H1 (cell line): ENCODE results near the gene DNM2. TPM values are rescaled to one million over a fixed set of nuclear protein-coding genes. Genes with fewer than 3 reads are reported as not detected.

ENCODE experiments used
- CTCF ChIA-PET: fragments of 300-600 bp; sonication (Branson Sonifier 250); formaldehyde crosslinking; loops from one replicate; lab custom pipeline; 2021; ENCODE audit not compliant: partially characterized antibody; lab: Charles Lee
- POLR2A ChIA-PET: fragments of 300-600 bp; sonication (Branson Sonifier 250); formaldehyde crosslinking; loops from one replicate; lab custom pipeline; 2021; ENCODE audit warnings: inconsistent platforms; ENCODE audit not compliant: partially characterized antibody; lab: Charles Lee
- DNase-seq, 2 experiments: peaks; one replicate each; pipeline versions ENCODE4 v3.0.0 to v3.0.0-alpha.2; 2010 to 2022; ENCODE audit warnings: low spot score in 2 of 2, low read depth in 1 of 2, mixed read lengths in 1 of 2
- FAIRE-seq: peaks from 2 replicates; lab custom pipeline; 2011; peaks lifted over from hg19 to GRCh38; lab: Jason Lieb, UNC
- H2AFZ ChIP-seq: 2 replicates; pipeline ENCODE4 v1.8.1; 2012; ENCODE audit warnings: low read length, inconsistent platforms
- H2AK5ac ChIP-seq: 2 replicates; pipeline ENCODE4 v1.6.1; 2013; ENCODE audit warnings: low read depth, low read length
- H2BK120ac ChIP-seq: replicated peaks from 2 replicates; pipeline ENCODE3; 2013; ENCODE audit warnings: low read depth, low read length, inconsistent platforms
- H2BK12ac ChIP-seq: 2 replicates; pipeline ENCODE4 v1.6.1; 2013; ENCODE audit warnings: low read depth, low read length
- H2BK15ac ChIP-seq: 2 replicates; pipeline ENCODE4 v1.6.1; 2013; ENCODE audit warnings: low read length
- H2BK20ac ChIP-seq: 2 replicates; pipeline ENCODE4 v1.6.1; 2013; ENCODE audit warnings: low read length
- H2BK5ac ChIP-seq: 2 replicates; pipeline ENCODE4 v1.6.1; 2013; ENCODE audit warnings: low read depth, low read length
- H3K14ac ChIP-seq: 2 replicates; pipeline ENCODE4 v1.6.1; 2013; ENCODE audit warnings: inconsistent platforms; ENCODE audit not compliant: insufficient read length
- H3K18ac ChIP-seq: 2 replicates; pipeline ENCODE4 v1.6.1; 2013; ENCODE audit warnings: low read length; ENCODE audit errors: extremely low read depth
- H3K23ac ChIP-seq: 2 replicates; pipeline ENCODE4 v1.6.1; 2013; ENCODE audit warnings: inconsistent platforms; ENCODE audit not compliant: insufficient read length
- H3K23me2 ChIP-seq: 2 replicates; pipeline ENCODE4 v1.6.1; 2013; ENCODE audit warnings: low read depth, low read length
- H3K27ac ChIP-seq: 2 replicates; pipeline ENCODE4 v1.6.1; 2011; ENCODE audit warnings: low read depth, low read length, inconsistent platforms
- H3K27me3 ChIP-seq, 4 experiments: replicated peaks in 1 of 4; 1 replicate in 1 of 4; 2 replicates in 3 of 4; pipeline versions ENCODE4 v1.6.1 to v1.8.1; 2011 to 2013; ENCODE audit warnings: low read length in 3 of 4, mild to moderate bottlenecking in 3 of 4, inconsistent platforms in 2 of 4, mixed read lengths in 2 of 4, moderate library complexity in 1 of 4; ENCODE audit not compliant: control insufficient read depth in 3 of 4, insufficient read depth in 3 of 4; ENCODE audit errors: extremely low read depth in 1 of 4
- H3K36me3 ChIP-seq, 4 experiments: 2 replicates each; pipeline versions ENCODE4 v1.6.1 to v1.8.1; 2011 to 2013; ENCODE audit warnings: mild to moderate bottlenecking in 4 of 4, low read length in 3 of 4, moderate library complexity in 2 of 4, control low read depth in 1 of 4, inconsistent platforms in 1 of 4; ENCODE audit not compliant: insufficient read depth in 4 of 4, control insufficient read depth in 2 of 4
- H3K4ac ChIP-seq: replicated peaks from 2 replicates; pipeline ENCODE3; 2013; ENCODE audit warnings: low read length, low read depth, mixed read lengths, inconsistent platforms; ENCODE audit not compliant: insufficient read length
- H3K4me1 ChIP-seq, 4 experiments: replicated peaks in 1 of 4; 1 replicate in 1 of 4; 2 replicates in 3 of 4; pipeline versions ENCODE4 v1.6.1 to v1.8.1; 2011 to 2013; ENCODE audit warnings: low read length in 3 of 4, inconsistent platforms in 2 of 4, mixed read lengths in 1 of 4; ENCODE audit not compliant: insufficient read depth in 4 of 4, control insufficient read depth in 3 of 4
- H3K4me2 ChIP-seq, 2 experiments: 2 replicates each; pipeline versions ENCODE4 v1.6.1 to v1.8.1; 2011 to 2013; ENCODE audit warnings: low read depth in 2 of 2, low read length in 2 of 2, control low read depth in 1 of 2, inconsistent platforms in 1 of 2, mild to moderate bottlenecking in 1 of 2; ENCODE audit not compliant: insufficient read depth in 1 of 2
- H3K4me3 ChIP-seq, 4 experiments: fragments of 200-600, 300-600 bp in 1 of 4; sonication (generic), shearing (Covaris generic), sonication (Bioruptor Twin) in 1 of 4; 2 replicates each; pipeline versions ENCODE4 v1.5.1 to v1.8.1; 2011 to 2016; ENCODE audit warnings: low read length in 4 of 4, low read depth in 3 of 4, control low read depth in 2 of 4, inconsistent platforms in 2 of 4, mild to moderate bottlenecking in 2 of 4, mixed read lengths in 1 of 4, moderate library complexity in 1 of 4; ENCODE audit not compliant: insufficient read depth in 2 of 4; ENCODE audit errors: extremely low read depth in 1 of 4
- H3K56ac ChIP-seq: replicated peaks from 2 replicates; pipeline ENCODE3; 2013; ENCODE audit warnings: low read depth, mild to moderate bottlenecking, mixed read lengths, low read length, inconsistent platforms; ENCODE audit not compliant: insufficient read length
- H3K79me1 ChIP-seq: 2 replicates; pipeline ENCODE4 v1.6.1; 2013; ENCODE audit warnings: low read depth, low read length, control low read depth
- H3K79me2 ChIP-seq, 2 experiments: 2 replicates each; pipeline versions ENCODE4 v1.6.1 to v1.8.1; 2012 to 2013; ENCODE audit warnings: low read length in 2 of 2, mild to moderate bottlenecking in 2 of 2, inconsistent platforms in 1 of 2; ENCODE audit not compliant: insufficient read depth in 2 of 2, control insufficient read depth in 1 of 2
- H3K9ac ChIP-seq, 4 experiments: replicated peaks in 1 of 4; 1 replicate in 1 of 4; 2 replicates in 3 of 4; pipeline versions ENCODE4 v1.6.1 to v1.8.1; 2011 to 2013; ENCODE audit warnings: low read depth in 3 of 4, low read length in 3 of 4, control low read depth in 2 of 4, mild to moderate bottlenecking in 2 of 4, moderate library complexity in 2 of 4, inconsistent platforms in 1 of 4; ENCODE audit errors: extremely low read depth in 1 of 4
- H3K9me3 ChIP-seq, 2 experiments: 2 replicates each; pipeline versions ENCODE4 v1.6.1 to v1.8.1; 2012 to 2013; ENCODE audit warnings: mild to moderate bottlenecking in 2 of 2, moderate library complexity in 2 of 2, control low read depth in 1 of 2, inconsistent platforms in 1 of 2, low read depth in 1 of 2, low read length in 1 of 2, mixed read lengths in 1 of 2; ENCODE audit not compliant: insufficient read depth in 2 of 2
- H4K20me1 ChIP-seq, 2 experiments: replicated peaks in 1 of 2; 2 replicates each; pipeline versions ENCODE3 to v1.8.1; 2011 to 2013; ENCODE audit warnings: inconsistent platforms in 2 of 2, low read length in 2 of 2, mild to moderate bottlenecking in 1 of 2; ENCODE audit not compliant: insufficient read depth in 2 of 2, control insufficient read depth in 1 of 2
- H4K5ac ChIP-seq: 2 replicates; pipeline ENCODE4 v1.6.1; 2013; ENCODE audit warnings: low read length, low read depth, mixed read lengths, inconsistent platforms; ENCODE audit not compliant: insufficient read length
- H4K8ac ChIP-seq: 2 replicates; pipeline ENCODE4 v1.8.0; 2013; ENCODE audit warnings: mild to moderate bottlenecking, moderate library complexity, low read length, inconsistent platforms; ENCODE audit not compliant: insufficient read depth; ENCODE audit errors: extremely low read depth
- H4K91ac ChIP-seq: replicated peaks from 2 replicates; pipeline ENCODE3; 2013; ENCODE audit warnings: low read length, mixed read lengths, inconsistent platforms; ENCODE audit not compliant: insufficient read length
- ASH2L ChIP-seq: fragments of 200-600, 300-600 bp; sonication (generic); IDR thresholded peaks from one replicate; pipeline ENCODE4 v1.7.1; 2017; ENCODE audit warnings: low read length
- BACH1 ChIP-seq: IDR thresholded peaks from 2 replicates; pipeline ENCODE4 v1.6.1; 2012; ENCODE audit warnings: low read length, improper control_type of control experiment
- CREB1 ChIP-seq: IDR thresholded peaks from 2 replicates; pipeline ENCODE4 v1.6.1; 2012; ENCODE audit warnings: inconsistent platforms
- HDAC6 ChIP-seq: IDR thresholded peaks from one replicate; pipeline ENCODE4 v1.7.1; 2012; ENCODE audit warnings: low read depth, mild to moderate bottlenecking, inconsistent platforms, low read length, moderate library complexity
- POLR2A ChIP-seq, 2 experiments: IDR thresholded peaks; 1 replicate in 1 of 2; 2 replicates in 1 of 2; pipeline ENCODE4 v1.6.1; 2011; ENCODE audit warnings: low read depth in 2 of 2, low read length in 2 of 2, mild to moderate bottlenecking in 2 of 2; ENCODE audit errors: control extremely low read depth in 1 of 2
- TAF1 ChIP-seq: IDR thresholded peaks from 2 replicates; pipeline ENCODE4 v1.6.1; 2011; ENCODE audit warnings: mild to moderate bottlenecking, low read depth, low read length
- TAF7 ChIP-seq: optimal IDR thresholded peaks from 2 replicates; pipeline ENCODE3; 2011; ENCODE audit warnings: low read depth, mild to moderate bottlenecking, inconsistent platforms, low read length, moderate library complexity, borderline replicate concordance
- TBP ChIP-seq: IDR thresholded peaks from 2 replicates; pipeline ENCODE4 v1.6.1; 2011; ENCODE audit warnings: low read depth, low read length, improper control_type of control experiment
- TCF12 ChIP-seq: IDR thresholded peaks from 2 replicates; pipeline ENCODE4 v1.6.1; 2011; ENCODE audit warnings: low read depth, mild to moderate bottlenecking, low read length
- WGBS, 2 experiments: shearing (Covaris generic) in 1 of 2; methylation state at CpG; one replicate each; pipeline versions ENCODE4 v1.1.6 to v1.1.7; 2013 to 2015; ENCODE audit warnings: low lambda C conversion rate in 2 of 2, mixed read lengths in 2 of 2, inconsistent platforms in 1 of 2, low coverage in 1 of 2, missing lambda C conversion rate in 1 of 2; ENCODE audit not compliant: insufficient replicate concordance in 2 of 2, insufficient coverage in 1 of 2, insufficient read length in 1 of 2; ENCODE audit errors: extremely low coverage in 1 of 2, missing lambda C conversion rate in 1 of 2; 5-methylcytosine and 5-hydroxymethylcytosine counted together
- polyA plus RNA-seq, 7 experiments: library from polyadenylated mRNA; depleted of rRNA in 3 of 7; stranded (reverse) in 5 of 7; unstranded in 2 of 7; fragments of >200 nt in 5 of 7; fragments of 200-250 nt in 2 of 7; gene quantifications; 1 replicate in 5 of 7; 2 replicates in 1 of 7; 4 replicates in 1 of 7; pipeline versions ENCODE4 v1.2.1 to v1.2.3, GENCODE V29; 2011 to 2013; ENCODE audit warnings: missing spikeins in 2 of 7, mixed read lengths in 2 of 7
- total RNA-seq: library from RNA; stranded (reverse); fragmentation: NEBNext Ultra II Directional; extraction: Animal tissue kit (Norgen Biotek cat#: 25700); gene quantifications from 2 replicates; pipeline ENCODE4 v1.2.1, GENCODE V29; 2021
- TF ChIP-seq, protein P1 (sequence below), 3 experiments: IDR thresholded peaks; 1 replicate in 2 of 3; 2 replicates in 1 of 3; pipeline versions ENCODE4 v1.5.1 to v1.6.1; 2011; ENCODE audit warnings: low read length in 3 of 3, mild to moderate bottlenecking in 3 of 3, inconsistent platforms in 2 of 3, low read depth in 1 of 3, moderate library complexity in 1 of 3; ENCODE audit not compliant: insufficient read depth in 1 of 3; ENCODE audit errors: control extremely low read depth in 1 of 3
- TF ChIP-seq, protein P2 (sequence below): IDR thresholded peaks from 2 replicates; pipeline ENCODE4 v1.6.1; 2011; ENCODE audit warnings: low read length, improper control_type of control experiment

Gene DNM2
- total and polyA plus RNA-seq, 2 of the 8 experiments (the other 6 are each of a cell fraction or from before 2014, with no cell fraction given), result 61.9 to 120 TPM

DNA sequence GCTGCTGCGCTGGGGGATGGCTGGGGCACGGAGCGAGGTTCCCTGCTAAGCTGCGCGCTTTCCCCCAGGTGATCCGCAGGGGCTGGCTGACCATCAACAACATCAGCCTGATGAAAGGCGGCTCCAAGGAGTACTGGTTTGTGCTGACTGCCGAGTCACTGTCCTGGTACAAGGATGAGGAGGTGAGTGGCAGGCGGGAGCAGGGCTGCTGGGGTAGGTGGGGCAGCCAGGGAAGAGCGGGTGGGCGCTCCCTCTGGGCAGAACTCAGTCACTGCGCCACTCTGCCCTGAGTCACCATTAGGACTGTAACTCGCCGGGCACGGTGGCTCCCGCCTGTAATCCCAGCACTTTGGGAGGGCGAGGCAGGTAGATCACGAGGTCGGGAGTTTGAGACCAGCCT, 94.3 kb downstream of the DNM2 start:
- 88% methylated on average over 14 of the region's 19 CpGs; no CpG with 5 or more reads in 1 of the 2 experiments for WGBS, 2 experiments
- H2AFZ ChIP-seq, result no peak overlapping the region
- peaks cover 0 to 2% of the 10 kb centered on the region in 2 experiments for H4K20me1 ChIP-seq
- H3K79me1 ChIP-seq, result no peaks in the 10 kb centered on the region
- POLR2A ChIA-PET, result interaction anchor here (1.7 kb wide), 1 partner anchor 24 kb away, joined by 4 read pairs; the partner anchor contains the start of gene TMED1
- H3K27ac ChIP-seq, result no peak overlapping the region
- no peak overlapping the region for H2BK20ac ChIP-seq
- peaks cover 0 to 7% (median 5%) of the 10 kb centered on the region in 4 experiments; a peak in 4 of 8 replicates for H3K36me3 ChIP-seq
- H2BK120ac ChIP-seq, result no peak overlapping the region
- no peak overlapping the region for H2AK5ac ChIP-seq
- DNase-seq, result no peak
- H3K27me3 ChIP-seq, result no peaks in the 10 kb centered on the region
- TF ChIP-seq POLR2A (IDR thresholded peaks at IDR 0.05; ENCODE audit: control extremely low read depth in 1 of 2, low read depth in 2 of 2, low read length in 2 of 2) (no peak), TAF7 (no peak), ASH2L (no peak), TCF12 (no peak), BACH1 (peak; percentile 71), TAF1 (no peak), TBP (no peak), CREB1 (no peak), HDAC6 (no peak)
- TF ChIP-seq, protein P1, sequence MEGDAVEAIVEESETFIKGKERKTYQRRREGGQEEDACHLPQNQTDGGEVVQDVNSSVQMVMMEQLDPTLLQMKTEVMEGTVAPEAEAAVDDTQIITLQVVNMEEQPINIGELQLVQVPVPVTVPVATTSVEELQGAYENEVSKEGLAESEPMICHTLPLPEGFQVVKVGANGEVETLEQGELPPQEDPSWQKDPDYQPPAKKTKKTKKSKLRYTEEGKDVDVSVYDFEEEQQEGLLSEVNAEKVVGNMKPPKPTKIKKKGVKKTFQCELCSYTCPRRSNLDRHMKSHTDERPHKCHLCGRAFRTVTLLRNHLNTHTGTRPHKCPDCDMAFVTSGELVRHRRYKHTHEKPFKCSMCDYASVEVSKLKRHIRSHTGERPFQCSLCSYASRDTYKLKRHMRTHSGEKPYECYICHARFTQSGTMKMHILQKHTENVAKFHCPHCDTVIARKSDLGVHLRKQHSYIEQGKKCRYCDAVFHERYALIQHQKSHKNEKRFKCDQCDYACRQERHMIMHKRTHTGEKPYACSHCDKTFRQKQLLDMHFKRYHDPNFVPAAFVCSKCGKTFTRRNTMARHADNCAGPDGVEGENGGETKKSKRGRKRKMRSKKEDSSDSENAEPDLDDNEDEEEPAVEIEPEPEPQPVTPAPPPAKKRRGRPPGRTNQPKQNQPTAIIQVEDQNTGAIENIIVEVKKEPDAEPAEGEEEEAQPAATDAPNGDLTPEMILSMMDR (IDR thresholded peaks at IDR 0.05; ENCODE audit: control extremely low read depth in 1 of 3, insufficient read depth in 1 of 3, low read depth in 1 of 3, low read length in 3 of 3), result peak in 2 of 3 experiments; percentile 6 to 15; a peak in 3 of 4 replicates
- TF ChIP-seq, protein P2, sequence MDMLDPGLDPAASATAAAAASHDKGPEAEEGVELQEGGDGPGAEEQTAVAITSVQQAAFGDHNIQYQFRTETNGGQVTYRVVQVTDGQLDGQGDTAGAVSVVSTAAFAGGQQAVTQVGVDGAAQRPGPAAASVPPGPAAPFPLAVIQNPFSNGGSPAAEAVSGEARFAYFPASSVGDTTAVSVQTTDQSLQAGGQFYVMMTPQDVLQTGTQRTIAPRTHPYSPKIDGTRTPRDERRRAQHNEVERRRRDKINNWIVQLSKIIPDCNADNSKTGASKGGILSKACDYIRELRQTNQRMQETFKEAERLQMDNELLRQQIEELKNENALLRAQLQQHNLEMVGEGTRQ, result no peak
- TF ChIP-seq, all 59 proteins: peak for 2
- H3K4ac ChIP-seq, result no peak overlapping the region
- H3K14ac ChIP-seq, result no peak overlapping the region
- no peak overlapping the region for H3K23ac ChIP-seq
- H3K23me2 ChIP-seq, result no peaks in the 10 kb centered on the region
- no peak overlapping the region for H3K56ac ChIP-seq
- H3K79me2 ChIP-seq, result no peaks in the 10 kb centered on the region
- H2BK15ac ChIP-seq, result no peak overlapping the region
- CTCF ChIA-PET, result interaction anchor here (1.0 to 1.6 kb wide), 3 partner anchors 15 to 393 kb away, joined by 3 to 5 read pairs (median 4); no protein-coding TSS in a partner anchor
- no peaks in the 10 kb centered on the region for H3K9me3 ChIP-seq
- H3K4me2 ChIP-seq, result no peak overlapping the region
- H4K5ac ChIP-seq, result no peak overlapping the region
- H2BK12ac ChIP-seq, result no peak overlapping the region
- no peak overlapping the region for H3K18ac ChIP-seq
- no peak overlapping the region for H4K8ac ChIP-seq
- no peak overlapping the region for H4K91ac ChIP-seq
- H2BK5ac ChIP-seq, result no peak overlapping the region
- no peak for FAIRE-seq
- no peak overlapping the region for H3K9ac ChIP-seq
- H3K4me3 ChIP-seq, result no peak overlapping the region
- no peaks in the 10 kb centered on the region; a peak in 1 of 7 replicates for H3K4me1 ChIP-seq
